Kidney (tissue), 22 donors: ENCODE measurements around the gene MRPL55. TPM values are rescaled to one million over a fixed set of nuclear protein-coding genes. Genes with fewer than 3 reads are reported as not detected.

Source experiments
- DNase-seq, 5 donors: peaks; one replicate each; pipeline ENCODE4 v3.0.0-alpha.2; 2013 to 2020
- FAIRE-seq: peaks from 2 replicates; lab custom pipeline; 2012; peaks lifted over from hg19 to GRCh38; lab: Jason Lieb, UNC
- H3K27ac ChIP-seq, 2 donors: one replicate each; pipeline ENCODE4 v1.7.0; 2013; ENCODE audit warnings: low read depth in 2 of 2, low read length in 2 of 2, inconsistent platforms in 1 of 2
- H3K27me3 ChIP-seq: one replicate; pipeline ENCODE4 v1.7.1; 2013; ENCODE audit warnings: low read length, inconsistent platforms; ENCODE audit not compliant: control insufficient read depth, insufficient read depth
- H3K36me3 ChIP-seq, 3 donors: one replicate each; pipeline versions ENCODE4 v1.7.0 to v1.7.1; 2013; ENCODE audit warnings: low read length in 3 of 3, control low read depth in 1 of 3, inconsistent platforms in 1 of 3; ENCODE audit not compliant: insufficient read depth in 3 of 3, control insufficient read depth in 2 of 3
- H3K4me1 ChIP-seq, 3 donors: one replicate each; pipeline versions ENCODE4 v1.7.0 to v1.7.1; 2013; ENCODE audit warnings: low read length in 3 of 3, inconsistent platforms in 1 of 3, low read depth in 1 of 3; ENCODE audit not compliant: control insufficient read depth in 2 of 3, insufficient read depth in 2 of 3
- H3K4me3 ChIP-seq, 3 donors: one replicate each; pipeline versions ENCODE4 v1.7.0 to v1.8.1; 2013; ENCODE audit warnings: low read length in 3 of 3, control low read depth in 1 of 3, inconsistent platforms in 1 of 3
- H3K9ac ChIP-seq, 3 donors: one replicate each; pipeline versions ENCODE4 v1.7.0 to v1.7.1; 2013; ENCODE audit warnings: low read length in 3 of 3, control low read depth in 1 of 3, inconsistent platforms in 1 of 3
- H3K9me3 ChIP-seq, 3 donors: one replicate each; pipeline versions ENCODE4 v1.7.0 to v1.7.1; 2013; ENCODE audit warnings: low read length in 3 of 3, control low read depth in 1 of 3, inconsistent platforms in 1 of 3; ENCODE audit not compliant: control insufficient read depth in 2 of 3, insufficient read depth in 1 of 3
- CTCF ChIP-seq: IDR thresholded peaks from 3 replicates; pipeline ENCODE4 v1.5.1; 2012; ENCODE audit warnings: mild to moderate bottlenecking, moderate library complexity, borderline replicate concordance; ENCODE audit not compliant: insufficient read depth; ENCODE audit errors: extremely low read depth
- intact Hi-C: fragments of 100-400 bp; cut with DNase I; formaldehyde crosslinking; loops from one replicate; pipeline ENCODE4 v1.11.1; 2022
- long read RNA-seq, 10 donors: library from polyadenylated mRNA in 1 of 10; unstranded in 1 of 10; transcript quantifications; one replicate each; pipeline ENCODE4 v2.0.0 and lab custom pipeline, GENCODE V29; 2021 to 2026
- polyA plus RNA-seq: library from polyadenylated mRNA; stranded (reverse); fragments of 350-450 nt; fragmentation: Illumina TruSeq; extraction: RNeasy Lipid Tissue Mini Kit (QIAGEN cat#74804); gene quantifications from one replicate; pipeline ENCODE4 v1.2.3, GENCODE V29; 2014; ENCODE audit warnings: low read depth, low replicate concordance; ENCODE audit not compliant: insufficient read depth
- total RNA-seq: library from RNA; stranded (reverse); fragmentation: NEBNext Ultra II Directional; extraction: Animal tissue kit (Norgen Biotek cat#: 25700); gene quantifications from one replicate; pipeline ENCODE4 v1.2.1, GENCODE V29; 2021
- donor health status: control.
- donor health status: control.
- donor health status: control.
- donor health status: control.
- donor health status: control.
- donor health status: DM: yes; HTN: yes; CAD: no.
- donor health status: Normal renal cell carcinoma (clear cell type).

Gene MRPL55
- total RNA-seq (37.8 TPM), polyA plus RNA-seq (141 TPM)
- long read RNA-seq, donor 1, transcript MRPL55-204 (4 exons, 661 nt) = major isoform, 10 of 23 reads
- long read RNA-seq, donor 1, partial matches to known transcripts = 0 of 23 reads
- long read RNA-seq, donor 1, other reads (novel, unspliced or antisense) = 0 of 23 reads
- long read RNA-seq, donor 2, transcript MRPL55-203 (5 exons, 744 nt) = minor isoform, 5 of 18 reads
- long read RNA-seq, donor 2, transcript MRPL55-204 (4 exons, 661 nt) = major isoform, 7 of 18 reads
- long read RNA-seq, donor 2, partial matches to known transcripts = 0 of 18 reads
- long read RNA-seq, donor 2, other reads (novel, unspliced or antisense) = 0 of 18 reads
- long read RNA-seq, donor 3, transcript MRPL55-203 (5 exons, 744 nt) = minor isoform, 5 of 25 reads
- long read RNA-seq, donor 3, transcript MRPL55-204 (4 exons, 661 nt) = major isoform, 9 of 25 reads
- long read RNA-seq, donor 3, partial matches to known transcripts = 0 of 25 reads
- long read RNA-seq, donor 3, other reads (novel, unspliced or antisense) = 0 of 25 reads
- long read RNA-seq, donor 4, transcript MRPL55-209 (3 exons, 1,212 nt) = minor isoform, 5 of 28 reads
- long read RNA-seq, donor 4, transcript MRPL55-204 (4 exons, 661 nt) = major isoform, 9 of 28 reads
- long read RNA-seq, donor 4, transcript MRPL55-201 (5 exons, 632 nt) = minor isoform, 5 of 28 reads
- long read RNA-seq, donor 4, partial matches to known transcripts = 0 of 28 reads
- long read RNA-seq, donor 4, other reads (novel, unspliced or antisense) = 0 of 28 reads
- long read RNA-seq, donor 5, partial matches to known transcripts = 0 of 2 reads
- long read RNA-seq, donor 5, other reads (novel, unspliced or antisense) = 0 of 2 reads
- long read RNA-seq, donor 6, transcript MRPL55-203 (5 exons, 744 nt) = major isoform, 11 of 46 reads
- long read RNA-seq, donor 6, transcript MRPL55-201 (5 exons, 632 nt) = minor isoform, 8 of 46 reads
- long read RNA-seq, donor 6, transcript MRPL55-209 (3 exons, 1,212 nt) = minor isoform, 8 of 46 reads
- long read RNA-seq, donor 6, transcript MRPL55-204 (4 exons, 661 nt) = minor isoform, 6 of 46 reads
- long read RNA-seq, donor 6, partial matches to known transcripts = 0 of 46 reads
- long read RNA-seq, donor 6, other reads (novel, unspliced or antisense) = 0 of 46 reads
- long read RNA-seq, donor 7, partial matches to known transcripts = 7 of 24 reads
- long read RNA-seq, donor 7, other reads (novel, unspliced or antisense) = 2 of 24 reads
- long read RNA-seq, donor 8, transcript MRPL55-204 (4 exons, 661 nt) = major isoform, 16 of 32 reads
- long read RNA-seq, donor 8, partial matches to known transcripts = 0 of 32 reads
- long read RNA-seq, donor 8, other reads (novel, unspliced or antisense) = 0 of 32 reads
- long read RNA-seq, donor 9, transcript MRPL55-204 (4 exons, 661 nt) = major isoform, 6 of 20 reads
- long read RNA-seq, donor 9, transcript MRPL55-201 (5 exons, 632 nt) = minor isoform, 5 of 20 reads
- long read RNA-seq, donor 9, partial matches to known transcripts = 0 of 20 reads
- long read RNA-seq, donor 9, other reads (novel, unspliced or antisense) = 0 of 20 reads
- long read RNA-seq, donor 10, transcript MRPL55-204 (4 exons, 661 nt) = major isoform, 8 of 33 reads
- long read RNA-seq, donor 10, transcript MRPL55-225 (2 exons, 848 nt) = minor isoform, 6 of 33 reads
- long read RNA-seq, donor 10, transcript MRPL55-201 (5 exons, 632 nt) = minor isoform, 5 of 33 reads
- long read RNA-seq, donor 10, transcript MRPL55-203 (5 exons, 744 nt) = minor isoform, 7 of 33 reads
- long read RNA-seq, donor 10, partial matches to known transcripts = 0 of 33 reads
- long read RNA-seq, donor 10, other reads (novel, unspliced or antisense) = 0 of 33 reads

- intact Hi-C loops = no loop called here
- Histone ChIP-seq H3K27me3 (no peaks in the 10 kb centered on the region), H3K27ac (peak within 1 kb of the TSS; percentile 84 to 97), H3K9me3 (no peaks in the 10 kb centered on the region), H3K36me3 (peaks cover 0 to 11% (median 6%) of the 10 kb centered on the region in 3 donors), H3K4me3 (peak within 1 kb of the TSS; percentile 84 to 96 (median 94)), H3K9ac (peak within 1 kb of the TSS; percentile 82 to 99 (median 98)), H3K4me1 (peaks cover 0 to 17% (median 0%) of the 10 kb centered on the region in 3 donors)
- TF ChIP-seq CTCF = no peak
- DNase-seq = peak; percentile 98 to 100 (median 99)
- peak; percentile 41 for FAIRE-seq
Observed at GRCh38 chr1:228109073-228109961, at the start of gene MRPL55. Gene MRPL55 (minus strand): TSS chr1:228109299. CDS start chr1:228108260, 1,039 bp downstream.

DNA sequence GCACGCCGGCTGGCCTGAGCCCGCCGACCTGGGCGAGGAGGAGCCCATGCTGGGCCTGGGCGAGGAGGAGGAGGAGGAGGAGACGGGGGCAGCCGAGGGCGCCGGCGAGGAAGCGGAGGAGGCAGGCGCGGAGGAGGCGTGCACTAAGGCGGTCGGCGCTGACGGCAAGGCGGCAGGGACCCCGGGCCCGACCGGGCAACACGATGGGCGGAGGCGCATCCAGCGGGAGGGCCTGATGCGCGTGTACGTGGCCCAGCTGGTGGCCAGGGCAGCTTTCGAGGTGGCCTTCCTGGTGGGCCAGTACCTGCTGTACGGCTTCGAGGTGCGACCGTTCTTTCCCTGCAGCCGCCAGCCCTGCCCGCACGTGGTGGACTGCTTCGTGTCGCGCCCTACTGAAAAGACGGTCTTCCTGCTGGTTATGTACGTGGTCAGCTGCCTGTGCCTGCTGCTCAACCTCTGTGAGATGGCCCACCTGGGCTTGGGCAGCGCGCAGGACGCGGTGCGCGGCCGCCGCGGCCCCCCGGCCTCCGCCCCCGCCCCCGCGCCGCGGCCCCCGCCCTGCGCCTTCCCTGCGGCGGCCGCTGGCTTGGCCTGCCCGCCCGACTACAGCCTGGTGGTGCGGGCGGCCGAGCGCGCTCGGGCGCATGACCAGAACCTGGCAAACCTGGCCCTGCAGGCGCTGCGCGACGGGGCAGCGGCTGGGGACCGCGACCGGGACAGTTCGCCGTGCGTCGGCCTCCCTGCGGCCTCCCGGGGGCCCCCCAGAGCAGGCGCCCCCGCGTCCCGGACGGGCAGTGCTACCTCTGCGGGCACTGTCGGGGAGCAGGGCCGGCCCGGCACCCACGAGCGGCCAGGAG lies 49.3 kb upstream of the MRPL55 start:
- Histone ChIP-seq H3K4me3 (no peak overlapping the region), H3K27ac (no peak overlapping the region), H3K36me3 (no peaks in the 10 kb centered on the region), H3K9me3 (no peaks in the 10 kb centered on the region), H3K4me1 (peaks cover 0 to 12% (median 0%) of the 10 kb centered on the region in 3 donors), H3K9ac (no peak overlapping the region), H3K27me3 (peaks cover 7% of the 10 kb centered on the region)
- no peak for TF ChIP-seq CTCF
- intact Hi-C loops = no loop called here
- DNase-seq = peak; percentile 55 to 76 (median 62)
- no peak for FAIRE-seq
